ENCODE measurements around the gene GRSF1.

DNA sequence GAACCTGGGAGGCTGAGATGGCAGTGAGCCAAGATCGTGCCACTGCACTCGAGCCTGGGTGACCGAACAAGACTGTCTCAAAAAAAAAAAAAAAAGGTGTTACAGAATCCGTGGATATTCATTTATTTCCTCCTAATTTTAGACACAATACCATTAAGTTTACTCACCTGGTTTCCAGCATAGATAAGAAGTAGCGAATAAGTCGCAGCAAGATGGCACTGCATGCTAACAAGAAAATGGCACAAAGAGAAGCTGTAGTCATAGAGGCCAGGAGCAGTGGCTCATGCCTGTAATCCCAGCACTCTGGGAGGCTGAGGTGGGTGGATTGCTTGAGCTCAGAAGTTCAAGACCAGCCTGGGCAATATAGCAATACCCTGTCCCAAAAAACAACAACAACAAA, 45.5 kb upstream of the GRSF1 start:
- TF ChIP-seq, protein P1, sequence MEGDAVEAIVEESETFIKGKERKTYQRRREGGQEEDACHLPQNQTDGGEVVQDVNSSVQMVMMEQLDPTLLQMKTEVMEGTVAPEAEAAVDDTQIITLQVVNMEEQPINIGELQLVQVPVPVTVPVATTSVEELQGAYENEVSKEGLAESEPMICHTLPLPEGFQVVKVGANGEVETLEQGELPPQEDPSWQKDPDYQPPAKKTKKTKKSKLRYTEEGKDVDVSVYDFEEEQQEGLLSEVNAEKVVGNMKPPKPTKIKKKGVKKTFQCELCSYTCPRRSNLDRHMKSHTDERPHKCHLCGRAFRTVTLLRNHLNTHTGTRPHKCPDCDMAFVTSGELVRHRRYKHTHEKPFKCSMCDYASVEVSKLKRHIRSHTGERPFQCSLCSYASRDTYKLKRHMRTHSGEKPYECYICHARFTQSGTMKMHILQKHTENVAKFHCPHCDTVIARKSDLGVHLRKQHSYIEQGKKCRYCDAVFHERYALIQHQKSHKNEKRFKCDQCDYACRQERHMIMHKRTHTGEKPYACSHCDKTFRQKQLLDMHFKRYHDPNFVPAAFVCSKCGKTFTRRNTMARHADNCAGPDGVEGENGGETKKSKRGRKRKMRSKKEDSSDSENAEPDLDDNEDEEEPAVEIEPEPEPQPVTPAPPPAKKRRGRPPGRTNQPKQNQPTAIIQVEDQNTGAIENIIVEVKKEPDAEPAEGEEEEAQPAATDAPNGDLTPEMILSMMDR (conservative IDR thresholded peaks at IDR 0.05; ENCODE audit: low read depth, low read length) = no peak
- no peak for TF ChIP-seq EZH2 (IDR thresholded peaks at IDR 0.05; ENCODE audit: borderline replicate concordance, low read depth, low read length, poor library complexity, severe bottlenecking)
